Purkinje cell (primary cell): ENCODE measurements around the gene ZNF230. TPM values are rescaled to one million over a fixed set of nuclear protein-coding genes. Genes with fewer than 3 reads are reported as not detected.

Source experiments
- polyA plus RNA-seq: library from polyadenylated mRNA; unstranded; fragments of >200 nt; fragmentation: Nextera tagmentation; gene quantifications from 2 replicates; pipeline ENCODE4 v1.2.1, GENCODE V29; 2014

ZNF230 gene
- 3.3 and 4.5 TPM in 2 replicates for polyA plus RNA-seq

DNA sequence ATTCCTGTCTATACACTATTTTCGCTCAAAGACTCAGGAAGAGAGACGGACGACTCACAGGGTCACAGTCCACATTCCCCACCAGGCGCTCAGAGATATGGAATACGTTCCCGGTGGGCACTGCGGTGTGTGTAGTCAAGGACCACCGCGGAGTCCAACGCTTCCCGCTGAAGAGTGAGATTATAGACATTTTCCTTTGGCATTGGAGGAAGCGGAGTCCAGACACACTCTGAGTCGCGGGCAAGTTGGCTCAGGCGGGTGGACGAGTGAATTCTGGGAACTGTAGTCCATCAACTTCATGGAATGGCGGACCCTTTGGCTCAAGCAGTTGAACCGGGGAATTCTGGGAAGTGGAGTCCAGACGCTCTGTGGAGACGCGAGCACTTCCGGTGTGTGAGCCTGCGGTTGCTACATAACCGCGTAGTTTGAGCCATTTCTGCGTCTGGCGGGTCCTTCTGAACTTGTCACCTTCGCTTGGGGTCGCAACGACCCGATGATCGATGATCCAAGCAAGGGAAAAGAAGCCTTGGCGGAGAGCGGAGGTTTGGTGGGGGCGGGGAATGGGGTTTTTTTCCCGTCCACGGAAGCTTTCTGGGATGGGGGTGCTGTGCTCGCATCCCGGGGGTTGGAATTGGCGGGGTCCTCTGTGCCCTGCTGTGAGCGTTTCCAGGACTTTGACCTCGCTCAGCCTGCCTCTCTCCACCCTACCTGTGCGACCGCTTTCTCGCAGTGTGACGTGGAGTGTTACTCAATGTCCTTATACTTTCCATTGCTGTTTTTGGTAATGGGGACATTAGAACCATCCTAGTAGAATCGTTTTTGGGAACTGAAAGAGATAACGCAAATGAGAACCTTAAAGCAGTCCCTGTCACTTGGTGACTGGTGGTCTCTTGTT lies at the start of gene ZNF230:
TSS of gene ZNF230 (plus strand) at position 392 of the 895 bp plus-strand sequence. CDS start 4,122 bp downstream, outside the sequence.

DNA sequence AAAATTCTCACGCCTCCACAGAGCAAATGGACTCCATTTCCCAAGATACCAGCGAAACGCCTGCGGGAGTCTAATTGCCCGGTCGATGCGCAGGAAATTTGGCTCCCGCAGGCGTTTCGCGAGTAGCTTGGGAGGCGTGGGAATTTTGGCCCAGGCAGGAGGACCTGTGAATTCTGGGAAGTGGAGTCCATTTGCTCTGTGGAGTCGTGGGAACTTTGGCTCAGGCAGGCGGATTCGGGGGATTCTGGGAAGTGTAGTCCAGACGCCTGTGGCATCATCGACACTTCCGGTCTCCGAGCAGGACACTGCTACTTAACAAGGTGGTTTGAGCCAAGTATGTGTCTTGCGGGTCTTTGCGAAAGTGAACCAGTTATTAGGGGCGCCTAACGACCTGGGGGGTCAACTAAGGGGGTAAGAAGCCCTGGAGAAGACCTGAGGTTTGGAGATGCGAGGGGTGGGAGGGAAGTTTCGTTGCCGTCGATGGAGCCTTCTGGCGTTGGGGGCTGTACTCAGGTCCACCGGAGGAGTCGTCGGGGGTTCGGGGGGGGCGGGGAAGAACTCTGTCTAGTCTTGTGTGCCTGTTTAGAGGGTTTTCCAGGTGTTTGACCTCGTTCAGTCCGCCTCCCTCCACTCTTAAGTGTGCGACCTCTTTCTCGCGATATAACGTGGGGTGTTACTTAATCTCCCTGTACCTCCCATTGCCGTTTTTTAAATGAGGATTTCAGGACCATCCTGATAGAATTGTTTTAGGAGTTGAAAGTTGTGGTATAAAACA lies 18.7 kb upstream of the ZNF230 start, which contains the start of gene ZNF155:
TSS of gene ZNF155 (plus strand) at position 277 of the 775 bp plus-strand sequence. CDS start 4,356 bp downstream, outside the sequence.

DNA sequence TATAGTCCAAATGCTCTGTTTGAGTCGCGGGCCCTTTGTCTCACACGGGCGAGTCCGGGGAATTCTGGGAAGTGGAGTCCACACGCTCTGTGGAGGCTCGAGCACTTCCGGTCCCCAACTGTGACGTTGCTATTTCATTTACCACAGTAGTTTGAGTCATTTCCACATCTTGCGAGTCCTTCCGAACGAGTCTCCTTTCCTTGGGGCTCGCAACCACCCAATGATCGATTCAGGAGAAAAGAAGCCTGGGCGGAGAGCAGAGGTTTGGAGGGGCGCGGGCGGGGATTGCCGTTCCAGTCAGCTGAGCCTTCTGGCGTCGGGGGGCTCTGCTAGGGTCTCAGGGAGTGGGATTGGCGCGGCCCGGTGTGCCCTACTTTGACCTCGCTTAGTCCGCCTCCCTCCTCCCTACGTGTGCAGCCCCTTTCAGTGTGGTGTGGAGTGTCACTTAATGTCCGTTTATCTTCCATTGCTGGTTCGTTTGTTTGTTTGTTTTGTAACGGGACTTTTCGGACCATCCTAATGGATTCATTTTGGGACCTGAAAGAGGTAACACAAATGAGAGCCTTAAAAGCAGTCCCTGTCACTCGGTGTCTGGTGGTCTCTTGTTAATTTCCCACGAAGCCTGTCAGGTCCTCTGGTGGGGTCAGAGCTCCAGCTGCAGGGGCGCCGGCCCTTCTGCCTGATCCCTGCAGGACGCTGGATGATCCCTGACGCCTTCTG lies 22.6 kb downstream of the ZNF230 start, which contains the start of gene ZNF222:
TSS of gene ZNF222 (plus strand) at position 163 of the 720 bp plus-strand sequence. CDS start at position 221, 58 bp downstream.

DNA sequence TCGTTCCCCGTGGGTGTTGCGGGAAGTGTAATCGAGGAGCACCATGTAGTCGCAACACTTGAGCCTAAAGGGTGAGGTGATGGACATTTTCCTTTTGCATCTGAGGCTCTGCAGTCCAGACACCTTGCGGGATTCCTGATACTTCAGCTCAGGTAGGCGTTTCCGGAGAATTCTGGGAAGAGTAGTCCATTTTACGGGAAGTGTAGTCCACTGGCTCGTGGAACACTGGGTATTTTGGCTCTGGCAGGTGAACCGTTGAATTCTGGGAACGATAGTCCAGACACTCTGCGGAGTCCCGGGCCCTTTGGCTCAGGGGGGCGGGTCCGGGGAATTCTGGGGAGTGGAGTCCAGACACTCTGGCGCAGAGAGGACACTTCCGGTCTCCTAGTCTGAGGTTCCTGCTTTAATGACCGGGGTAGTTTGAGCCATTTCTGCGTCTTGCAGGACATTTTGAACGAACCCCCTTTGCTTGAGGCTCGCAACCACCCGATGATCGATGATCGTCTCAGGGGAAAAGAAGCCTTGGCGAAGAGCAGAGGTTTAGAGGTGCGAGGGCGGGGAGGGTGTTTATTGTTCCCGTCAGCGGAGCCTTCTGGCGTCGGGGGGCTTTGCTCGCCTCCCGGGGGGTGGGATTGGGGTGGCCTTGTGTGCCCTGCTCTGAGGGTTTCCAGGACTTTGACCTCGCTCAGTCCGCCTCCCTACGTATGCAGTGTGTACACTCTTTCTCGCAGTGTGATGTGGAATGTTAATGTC lies 49.1 kb downstream of the ZNF230 start, which contains the start of gene ZNF223:
TSS of gene ZNF223 (plus strand) at position 387 of the 753 bp plus-strand sequence. CDS start 3,141 bp downstream, outside the sequence.

Other genes with a start within 250 kb of the ZNF230 start
- gene SMG9, start 248.0 kb upstream of the ZNF230 start, polyA plus RNA-seq: 14.6 and 17.4 TPM in 2 replicates
- gene KCNN4, start 222.0 kb upstream of the ZNF230 start, polyA plus RNA-seq: 4.1 TPM in 1 of 2 replicates, not detected in the other
- gene LYPD5, start 200.5 kb upstream of the ZNF230 start, polyA plus RNA-seq: 8.0 and 10.0 TPM in 2 replicates
- gene ZNF283, start 175.6 kb upstream of the ZNF230 start, polyA plus RNA-seq: 9.2 and 20.3 TPM in 2 replicates
- 33.5 and 40.2 TPM in 2 replicates for gene ZNF404, start 119.0 kb upstream of the ZNF230 start, polyA plus RNA-seq
- gene ZNF45, start 67.7 kb upstream of the ZNF230 start, polyA plus RNA-seq: 2.8 and 3.4 TPM in 2 replicates
- gene ZNF221, start 51.7 kb upstream of the ZNF230 start, polyA plus RNA-seq: 4.2 TPM in 1 of 2 replicates, not detected in the other
- gene ZNF155, start 18.8 kb upstream of the ZNF230 start, polyA plus RNA-seq: 1.3 and 3.4 TPM in 2 replicates
- gene ZNF222, start 22.4 kb downstream of the ZNF230 start, polyA plus RNA-seq: 5.5 and 7.5 TPM in 2 replicates
- gene ZNF223, start 49.1 kb downstream of the ZNF230 start, polyA plus RNA-seq: 9.5 and 11.2 TPM in 2 replicates
- gene ZNF284, start 69.2 kb downstream of the ZNF230 start, polyA plus RNA-seq: 1.2 and 1.7 TPM in 2 replicates
- gene ZNF224, start 91.4 kb downstream of the ZNF230 start, polyA plus RNA-seq: 6.9 and 12.1 TPM in 2 replicates
- 1.1 and 2.7 TPM in 2 replicates for gene ZNF225, start 110.4 kb downstream of the ZNF230 start, polyA plus RNA-seq
- 10.9 and 15.5 TPM in 2 replicates for gene ZNF234, start 138.6 kb downstream of the ZNF230 start, polyA plus RNA-seq
- 389 and 436 TPM in 2 replicates for gene ZNF226, start 162.1 kb downstream of the ZNF230 start, polyA plus RNA-seq
- gene ZNF227, start 209.6 kb downstream of the ZNF230 start, polyA plus RNA-seq: 7.1 and 18.7 TPM in 2 replicates